Upper lobe of right lung (tissue), 1 donor: ENCODE measurements around the gene KCNMB3. TPM values are rescaled to one million over a fixed set of nuclear protein-coding genes. Genes with fewer than 3 reads are reported as not detected.

ENCODE experiments used
- ATAC-seq: fragments of 200-7000 bp; cut with Tn5 transposase; one replicate; pipeline ENCODE4 v1.9.1; 2020; ENCODE audit warnings: mild to moderate bottlenecking, moderate library complexity
- DNase-seq: peaks from one replicate; pipeline ENCODE4 v3.0.0-alpha.2; 2020
- H3K27ac ChIP-seq: fragments of 200-600 bp; one replicate; pipeline ENCODE4 v1.8.0; 2022
- H3K27me3 ChIP-seq: fragments of 200-600 bp; one replicate; pipeline ENCODE4 v1.8.0; 2022; ENCODE audit warnings: mild to moderate bottlenecking
- H3K36me3 ChIP-seq: fragments of 200-600 bp; one replicate; pipeline ENCODE4 v1.8.0; 2022
- H3K4me1 ChIP-seq: fragments of 200-600 bp; one replicate; pipeline ENCODE4 v1.8.0; 2022
- H3K4me3 ChIP-seq: fragments of 200-600 bp; one replicate; pipeline ENCODE4 v1.8.0; 2022; ENCODE audit warnings: mild to moderate bottlenecking
- H3K9me3 ChIP-seq: fragments of 200-600 bp; one replicate; pipeline ENCODE4 v1.8.0; 2022
- intact Hi-C: fragments of 100-400 bp; cut with DNase I; formaldehyde crosslinking; loops from one replicate; pipeline ENCODE4 v1.11.0; 2022
- total RNA-seq: library from RNA; stranded (reverse); fragmentation: NEBNext Ultra II Directional; extraction: Animal tissue kit (Norgen Biotek cat#: 25700); gene quantifications from one replicate; pipeline ENCODE4 v1.2.1, GENCODE V29; 2021
- TF ChIP-seq, protein P1 (sequence below): fragments of 200-600 bp; IDR thresholded peaks from one replicate; pipeline ENCODE4 v1.8.0; 2022; ENCODE audit warnings: antibody characterized with exemption
- donor health status: DM: no; HTN: yes; CAD: no; lungs with severe emphysema.

Gene KCNMB3
- total RNA-seq, 1 donor from 2014 or later: 2.5 TPM

DNA sequence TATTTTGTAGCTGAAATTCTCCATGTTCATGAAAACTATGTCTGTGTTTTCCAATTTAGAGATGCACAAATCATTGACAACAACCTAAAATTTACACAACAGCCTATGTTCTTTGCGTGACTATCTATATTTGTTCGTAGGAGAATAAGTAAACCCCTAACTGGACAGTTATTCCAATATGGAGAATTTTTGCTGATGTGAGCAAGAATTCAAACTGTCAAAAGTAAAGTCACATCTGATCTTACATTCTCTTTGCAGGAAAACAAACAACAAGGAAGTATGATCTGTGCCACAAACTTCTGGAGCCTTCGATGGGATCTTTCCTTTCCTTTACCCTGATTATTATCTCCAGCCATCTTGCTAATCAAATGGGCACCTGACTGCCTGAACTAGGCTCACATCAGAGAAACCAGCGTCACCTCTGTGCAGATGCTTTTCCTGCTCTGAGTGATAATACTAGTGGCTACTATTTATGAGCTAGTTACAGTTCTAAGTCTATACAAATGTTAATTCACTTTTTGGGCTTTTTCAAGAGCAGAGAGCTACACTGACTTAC is 18.3 kb upstream of the KCNMB3 start:
- Histone ChIP-seq H3K27ac (no peak overlapping the region), H3K27me3 (no peaks in the 10 kb centered on the region), H3K9me3 (no peaks in the 10 kb centered on the region), H3K4me1 (no peaks in the 10 kb centered on the region), H3K4me3 (no peak overlapping the region), H3K36me3 (no peaks in the 10 kb centered on the region)
- TF ChIP-seq, protein P1, sequence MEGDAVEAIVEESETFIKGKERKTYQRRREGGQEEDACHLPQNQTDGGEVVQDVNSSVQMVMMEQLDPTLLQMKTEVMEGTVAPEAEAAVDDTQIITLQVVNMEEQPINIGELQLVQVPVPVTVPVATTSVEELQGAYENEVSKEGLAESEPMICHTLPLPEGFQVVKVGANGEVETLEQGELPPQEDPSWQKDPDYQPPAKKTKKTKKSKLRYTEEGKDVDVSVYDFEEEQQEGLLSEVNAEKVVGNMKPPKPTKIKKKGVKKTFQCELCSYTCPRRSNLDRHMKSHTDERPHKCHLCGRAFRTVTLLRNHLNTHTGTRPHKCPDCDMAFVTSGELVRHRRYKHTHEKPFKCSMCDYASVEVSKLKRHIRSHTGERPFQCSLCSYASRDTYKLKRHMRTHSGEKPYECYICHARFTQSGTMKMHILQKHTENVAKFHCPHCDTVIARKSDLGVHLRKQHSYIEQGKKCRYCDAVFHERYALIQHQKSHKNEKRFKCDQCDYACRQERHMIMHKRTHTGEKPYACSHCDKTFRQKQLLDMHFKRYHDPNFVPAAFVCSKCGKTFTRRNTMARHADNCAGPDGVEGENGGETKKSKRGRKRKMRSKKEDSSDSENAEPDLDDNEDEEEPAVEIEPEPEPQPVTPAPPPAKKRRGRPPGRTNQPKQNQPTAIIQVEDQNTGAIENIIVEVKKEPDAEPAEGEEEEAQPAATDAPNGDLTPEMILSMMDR: no peak
- no peak for DNase-seq
- intact Hi-C loops: no loop called here
- ATAC-seq: no peak

- ATAC-seq (no peak), DNase-seq (no peak)
- H3K4me3 ChIP-seq: no peak overlapping the region
- TF ChIP-seq, protein P1: no peak
- H3K27me3 ChIP-seq: no peaks in the 10 kb centered on the region
- H3K9me3 ChIP-seq: no peaks in the 10 kb centered on the region
- no peaks in the 10 kb centered on the region for H3K4me1 ChIP-seq
- no peak overlapping the region for H3K27ac ChIP-seq
- no peaks in the 10 kb centered on the region for H3K36me3 ChIP-seq
- intact Hi-C loops: no loop called here
Measured at GRCh38 chr3:179268400-179269051, 17.6 kb upstream of the KCNMB3 start.

GRCh38 chr3:179266701-179267211 is 15.8 kb upstream of the KCNMB3 start:
- TF ChIP-seq, protein P1: no peak
- no peak for ATAC-seq

DNA sequence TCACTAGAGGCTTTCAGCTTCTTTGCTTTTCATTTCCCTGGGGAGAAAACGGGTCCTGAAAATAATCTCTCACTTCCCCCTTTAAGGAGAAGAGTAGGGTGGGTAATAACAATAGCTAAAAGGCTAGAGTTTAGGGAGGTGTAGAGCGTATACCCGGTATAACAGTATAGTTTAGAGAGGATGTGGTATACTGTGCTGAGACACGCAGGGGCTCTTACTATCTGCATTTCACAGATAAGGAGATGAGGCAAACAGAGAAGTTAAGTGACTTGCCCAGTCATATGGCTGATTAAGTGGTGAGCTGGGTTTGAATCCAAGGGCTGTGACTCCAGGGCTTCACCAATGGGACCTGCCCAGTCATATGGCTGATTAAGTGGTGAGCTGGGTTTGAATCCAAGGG is 15.0 kb upstream of the KCNMB3 start:
- H3K4me1 ChIP-seq: peaks cover 6% of the 10 kb centered on the region
- no peaks in the 10 kb centered on the region for H3K36me3 ChIP-seq
- no peak overlapping the region for H3K27ac ChIP-seq
- TF ChIP-seq, protein P1: no peak
- H3K9me3 ChIP-seq: no peaks in the 10 kb centered on the region
- no peak for DNase-seq
- no peak for ATAC-seq
- H3K27me3 ChIP-seq: no peaks in the 10 kb centered on the region
- no peak overlapping the region for H3K4me3 ChIP-seq
- intact Hi-C loops: no loop called here

More at GRCh38 chr3:179266701-179267211, 15.8 kb upstream of the KCNMB3 start:
- H3K9me3 ChIP-seq: no peaks in the 10 kb centered on the region
- intact Hi-C loops: no loop called here
- no peaks in the 10 kb centered on the region for H3K27me3 ChIP-seq
- no peaks in the 10 kb centered on the region for H3K36me3 ChIP-seq
- no peak overlapping the region for H3K4me3 ChIP-seq
- DNase-seq: no peak
- peaks cover 3% of the 10 kb centered on the region for H3K4me1 ChIP-seq
- no peak overlapping the region for H3K27ac ChIP-seq

DNA sequence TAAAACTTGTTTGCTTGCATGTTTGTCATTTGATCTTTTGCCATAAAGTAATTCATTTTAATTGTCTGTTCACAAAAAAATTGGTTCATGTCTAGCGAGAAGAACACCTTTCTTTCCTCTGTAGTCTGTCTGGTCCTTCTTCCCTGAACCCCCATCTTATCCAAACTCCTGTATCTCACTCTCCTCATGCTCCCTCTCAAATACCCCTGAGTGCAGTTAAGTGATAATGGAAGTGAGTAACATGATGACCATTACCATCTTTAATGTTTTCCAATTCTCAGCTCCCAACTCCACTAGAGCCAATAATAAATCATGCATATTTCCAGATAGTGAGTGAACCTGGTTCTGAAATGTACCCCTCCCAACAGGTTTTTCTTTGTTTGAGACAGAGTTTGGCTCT is 14.2 kb upstream of the KCNMB3 start:
- DNase-seq (no peak), ATAC-seq (no peak)
- H3K36me3 ChIP-seq: no peaks in the 10 kb centered on the region
- H3K27me3 ChIP-seq: no peaks in the 10 kb centered on the region
- H3K27ac ChIP-seq: no peak overlapping the region
- intact Hi-C loops: no loop called here
- no peaks in the 10 kb centered on the region for H3K9me3 ChIP-seq
- TF ChIP-seq, protein P1: no peak
- no peak overlapping the region for H3K4me3 ChIP-seq
- peaks cover 6% of the 10 kb centered on the region for H3K4me1 ChIP-seq
